Natural killer cell (primary cell): ENCODE data around the gene NEUROD1. TPM values are rescaled to one million over a fixed set of nuclear protein-coding genes. Genes with fewer than 3 reads are reported as not detected.

Experiments
- ATAC-seq, 3 donors: fragments of 150-1000 bp in 2 of 3; fragments of 200-7000 bp in 1 of 3; cut with Tn5 transposase; 1 replicate in 1 of 3; 2 replicates in 2 of 3; pipeline ENCODE4 v1.10.0; 2021; ENCODE audit warnings: mild to moderate bottlenecking in 2 of 3, moderate library complexity in 2 of 3
- DNase-seq, 2 donors: peaks; one replicate each; pipeline versions ENCODE4 v3.0.0 to v3.0.0-alpha.2; 2013 to 2021; ENCODE audit warnings: mixed read lengths in 1 of 2
- H3K27ac ChIP-seq: one replicate; pipeline ENCODE4 v1.5.1; 2013; ENCODE audit warnings: mild to moderate bottlenecking, low read length
- H3K27me3 ChIP-seq: one replicate; pipeline ENCODE4 v1.6.1; 2013; ENCODE audit warnings: low read length; ENCODE audit not compliant: control insufficient read depth, insufficient read depth
- H3K36me3 ChIP-seq: one replicate; pipeline ENCODE4 v1.6.1; 2013; ENCODE audit warnings: low read length; ENCODE audit not compliant: control insufficient read depth, insufficient read depth
- H3K4me1 ChIP-seq: one replicate; pipeline ENCODE4 v1.6.1; 2013; ENCODE audit warnings: low read length; ENCODE audit not compliant: control insufficient read depth, insufficient read depth
- H3K4me3 ChIP-seq: one replicate; pipeline ENCODE4 v1.5.1; 2013; ENCODE audit warnings: low read length
- H3K9me3 ChIP-seq: one replicate; pipeline ENCODE4 v1.6.1; 2013; ENCODE audit warnings: low read length; ENCODE audit not compliant: control insufficient read depth, insufficient read depth
- H3K27ac Mint-ChIP-seq, 2 donors: one replicate each; pipeline ENCODE4 v1.8.0; 2022; ENCODE audit warnings: mild to moderate bottlenecking in 2 of 2, mixed read lengths in 2 of 2, moderate library complexity in 1 of 2
- H3K27me3 Mint-ChIP-seq, 2 donors: one replicate each; pipeline ENCODE4 v1.8.0; 2022; ENCODE audit warnings: low read depth in 2 of 2, mixed read lengths in 2 of 2
- H3K36me3 Mint-ChIP-seq: one replicate; pipeline ENCODE4 v1.8.0; 2022; ENCODE audit warnings: mixed read lengths
- H3K4me1 Mint-ChIP-seq, 2 donors: one replicate each; pipeline ENCODE4 v1.8.0; 2022; ENCODE audit warnings: mixed read lengths in 2 of 2
- H3K4me3 Mint-ChIP-seq: one replicate; pipeline ENCODE4 v1.8.0; 2022; ENCODE audit warnings: mild to moderate bottlenecking, moderate library complexity, mixed read lengths
- H3K9me3 Mint-ChIP-seq, 2 donors: one replicate each; pipeline ENCODE4 v1.8.0; 2022; ENCODE audit warnings: mixed read lengths in 2 of 2
- whole genome bisulfite sequencing: methylation state at CpG from one replicate; pipeline ENCODE4 v1.1.7; 2013; ENCODE audit warnings: missing lambda C conversion rate; ENCODE audit not compliant: insufficient coverage; 5-methylcytosine and 5-hydroxymethylcytosine counted together
- intact Hi-C: fragments of 100-400 bp; cut with micrococcal nuclease; formaldehyde crosslinking; loops from one replicate; pipeline ENCODE4 v1.14.2; 2022
- total RNA-seq, 4 donors: library from RNA; stranded (reverse); fragments of 120-200 nt in 1 of 4; gene quantifications; one replicate each; pipeline versions ENCODE4 v1.2.3 to v1.2.4, GENCODE V29; 2013 to 2022
- TF ChIP-seq, protein P1 (sequence below): fragments of 200-600 bp; IDR thresholded peaks from one replicate; pipeline ENCODE4 v1.8.0; 2022; ENCODE audit warnings: antibody characterized with exemption

NEUROD1 gene
- total RNA-seq, 3 donors from 2014 or later (not counting 1 experiment from before 2014, with no cell fraction given): not detected

DNA sequence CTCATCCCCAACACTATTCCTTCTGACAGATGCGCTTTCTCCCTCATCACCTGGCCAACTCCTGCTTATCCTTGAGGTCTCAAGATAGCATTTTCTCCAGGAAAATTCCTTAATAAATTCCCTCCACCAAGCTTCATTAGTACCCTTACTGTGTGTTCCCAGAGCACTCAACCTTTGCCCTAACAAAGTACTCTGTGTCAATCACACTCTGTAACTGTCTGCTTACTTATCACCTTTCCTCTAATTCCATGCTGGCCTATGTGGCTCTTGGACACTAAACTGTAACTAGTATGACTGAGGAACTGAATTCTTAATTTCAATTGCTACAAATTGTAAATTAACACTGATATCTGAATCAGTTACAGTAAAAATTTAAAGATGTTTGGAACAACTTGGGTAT, 17.9 kb upstream of the NEUROD1 start:
- no peaks in the 10 kb centered on the region for H3K27me3 ChIP-seq
- H3K9me3 Mint-ChIP-seq: no peaks in the 10 kb centered on the region
- no peak overlapping the region for H3K27ac Mint-ChIP-seq
- ATAC-seq (no peak), DNase-seq (no peak)
- H3K36me3 ChIP-seq: no peaks in the 10 kb centered on the region
- 96% methylated on average over 1 of the region's 1 CpG for WGBS
- no peaks in the 10 kb centered on the region for H3K36me3 Mint-ChIP-seq
- H3K4me3 ChIP-seq: no peak overlapping the region
- H3K9me3 ChIP-seq: peaks cover 2% of the 10 kb centered on the region
- H3K4me1 Mint-ChIP-seq: no peaks in the 10 kb centered on the region
- H3K27me3 Mint-ChIP-seq: peaks cover 14 to 23% of the 10 kb centered on the region in 2 donors
- intact Hi-C loops: no loop called here
- H3K27ac ChIP-seq: no peak overlapping the region
- TF ChIP-seq, protein P1, sequence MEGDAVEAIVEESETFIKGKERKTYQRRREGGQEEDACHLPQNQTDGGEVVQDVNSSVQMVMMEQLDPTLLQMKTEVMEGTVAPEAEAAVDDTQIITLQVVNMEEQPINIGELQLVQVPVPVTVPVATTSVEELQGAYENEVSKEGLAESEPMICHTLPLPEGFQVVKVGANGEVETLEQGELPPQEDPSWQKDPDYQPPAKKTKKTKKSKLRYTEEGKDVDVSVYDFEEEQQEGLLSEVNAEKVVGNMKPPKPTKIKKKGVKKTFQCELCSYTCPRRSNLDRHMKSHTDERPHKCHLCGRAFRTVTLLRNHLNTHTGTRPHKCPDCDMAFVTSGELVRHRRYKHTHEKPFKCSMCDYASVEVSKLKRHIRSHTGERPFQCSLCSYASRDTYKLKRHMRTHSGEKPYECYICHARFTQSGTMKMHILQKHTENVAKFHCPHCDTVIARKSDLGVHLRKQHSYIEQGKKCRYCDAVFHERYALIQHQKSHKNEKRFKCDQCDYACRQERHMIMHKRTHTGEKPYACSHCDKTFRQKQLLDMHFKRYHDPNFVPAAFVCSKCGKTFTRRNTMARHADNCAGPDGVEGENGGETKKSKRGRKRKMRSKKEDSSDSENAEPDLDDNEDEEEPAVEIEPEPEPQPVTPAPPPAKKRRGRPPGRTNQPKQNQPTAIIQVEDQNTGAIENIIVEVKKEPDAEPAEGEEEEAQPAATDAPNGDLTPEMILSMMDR: no peak
- no peaks in the 10 kb centered on the region for H3K4me1 ChIP-seq
- H3K4me3 Mint-ChIP-seq: no peak overlapping the region

DNA sequence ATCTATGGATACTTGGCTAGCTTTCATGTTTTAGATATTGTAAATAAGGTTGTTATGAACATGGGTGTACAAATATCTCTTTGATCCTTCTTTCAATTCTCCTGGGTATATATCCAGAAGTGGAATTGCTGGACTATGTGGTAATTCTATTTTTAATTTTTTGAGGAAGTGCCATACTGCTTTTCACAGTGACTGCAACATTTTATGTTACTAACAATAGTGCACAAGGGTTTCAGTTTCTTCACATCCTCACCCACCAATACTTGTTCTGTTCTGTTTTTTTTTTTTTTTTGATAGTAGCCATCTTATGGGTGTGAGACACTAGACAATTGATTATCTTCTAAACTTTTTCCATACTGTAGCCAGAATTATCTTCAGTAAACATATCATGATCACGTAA, 17.3 kb upstream of the NEUROD1 start:
- no peaks in the 10 kb centered on the region for H3K36me3 Mint-ChIP-seq
- no peaks in the 10 kb centered on the region for H3K36me3 ChIP-seq
- no peaks in the 10 kb centered on the region for H3K4me1 Mint-ChIP-seq
- ATAC-seq: no peak
- intact Hi-C loops: no loop called here
- H3K4me1 ChIP-seq: no peaks in the 10 kb centered on the region
- TF ChIP-seq, protein P1: no peak
- no peak overlapping the region for H3K27ac ChIP-seq
- no peaks in the 10 kb centered on the region for H3K9me3 ChIP-seq
- H3K4me3 Mint-ChIP-seq: no peak overlapping the region
- H3K27ac Mint-ChIP-seq: no peak overlapping the region
- no peaks in the 10 kb centered on the region for H3K9me3 Mint-ChIP-seq
- H3K4me3 ChIP-seq: no peak overlapping the region
- H3K27me3 Mint-ChIP-seq: peaks cover 15 to 23% of the 10 kb centered on the region in 2 donors
- no peak for DNase-seq
- 90% methylated on average over 1 of the region's 1 CpG for WGBS
- no peaks in the 10 kb centered on the region for H3K27me3 ChIP-seq

DNA sequence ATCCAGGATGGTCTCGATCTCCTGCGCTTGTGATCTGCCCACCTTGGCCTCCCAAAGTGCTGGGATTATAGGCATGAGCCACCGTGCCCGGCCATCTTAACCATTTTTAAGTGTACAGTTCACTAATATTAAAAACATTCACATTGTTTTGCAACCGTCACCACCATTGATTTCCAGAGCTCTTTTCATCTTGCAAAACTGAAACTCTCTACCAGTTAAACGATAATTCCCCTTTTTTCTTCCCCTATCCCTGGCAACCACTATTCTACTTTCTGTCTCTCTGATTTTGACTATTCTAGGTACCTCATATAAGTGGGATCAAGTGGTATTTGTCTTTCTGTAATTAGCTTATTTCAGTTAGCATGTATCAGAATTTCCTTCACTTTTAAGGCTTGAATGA, 16.8 kb upstream of the NEUROD1 start:
- no peaks in the 10 kb centered on the region for H3K4me1 Mint-ChIP-seq
- Histone ChIP-seq H3K4me3 (no peak overlapping the region), H3K4me1 (no peaks in the 10 kb centered on the region), H3K27me3 (no peaks in the 10 kb centered on the region), H3K9me3 (no peaks in the 10 kb centered on the region), H3K36me3 (no peaks in the 10 kb centered on the region), H3K27ac (no peak overlapping the region)
- DNase-seq (no peak), ATAC-seq (no peak)
- no peak overlapping the region for H3K4me3 Mint-ChIP-seq
- 78% methylated on average over 6 of the region's 6 CpGs for WGBS
- H3K9me3 Mint-ChIP-seq: no peaks in the 10 kb centered on the region
- H3K27me3 Mint-ChIP-seq: peaks cover 15 to 23% of the 10 kb centered on the region in 2 donors
- no peak overlapping the region for H3K27ac Mint-ChIP-seq
- no peaks in the 10 kb centered on the region for H3K36me3 Mint-ChIP-seq
- intact Hi-C loops: no loop called here
- TF ChIP-seq, protein P1: no peak

DNA sequence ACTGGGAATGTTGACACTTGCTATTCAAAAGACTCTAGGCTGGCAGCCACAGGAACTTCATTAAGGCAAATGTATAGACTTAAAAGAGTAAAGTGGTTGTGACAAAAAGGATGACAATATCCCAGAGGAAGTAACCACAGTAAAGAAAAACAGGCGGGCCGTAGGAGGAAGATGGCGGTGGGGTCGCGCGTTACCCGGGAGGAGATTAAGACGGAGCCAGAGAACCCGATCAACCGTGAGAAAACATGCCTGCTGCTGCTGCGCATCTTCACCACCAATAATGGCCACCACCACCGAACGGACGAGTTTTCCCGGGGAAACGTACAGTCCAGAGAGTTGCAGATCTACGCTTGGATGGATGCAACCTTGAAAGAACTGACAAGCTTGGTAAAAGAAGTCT, 14.0 kb upstream of the NEUROD1 start:
- Mint-ChIP-seq H3K27me3 (peaks cover 18 to 47% of the 10 kb centered on the region in 2 donors), H3K27ac (no peak overlapping the region), H3K9me3 (no peaks in the 10 kb centered on the region), H3K4me3 (no peak overlapping the region), H3K36me3 (no peaks in the 10 kb centered on the region), H3K4me1 (no peaks in the 10 kb centered on the region)
- no peak for DNase-seq
- intact Hi-C loops: no loop called here
- H3K9me3 ChIP-seq: no peaks in the 10 kb centered on the region
- no peaks in the 10 kb centered on the region for H3K36me3 ChIP-seq
- peaks cover 5% of the 10 kb centered on the region for H3K27me3 ChIP-seq
- 99% methylated on average over 17 of the region's 17 CpGs for WGBS
- TF ChIP-seq, protein P1: no peak
- H3K27ac ChIP-seq: no peak overlapping the region
- no peak for ATAC-seq
- H3K4me1 ChIP-seq: no peaks in the 10 kb centered on the region
- H3K4me3 ChIP-seq: no peak overlapping the region
